K562 (cell line): ENCODE results near the gene AZU1. TPM values are rescaled to one million over a fixed set of nuclear protein-coding genes. Genes with fewer than 3 reads are reported as not detected.
A peak's percentile ranks its signal among the peaks of the same experiment; 100 is the strongest.

Experiments used
- CBX5 ChIP-seq: IDR thresholded peaks from 2 replicates; pipeline ENCODE4 v1.6.1; 2014; ENCODE audit warnings: low read depth, borderline replicate concordance
- CCNT2 ChIP-seq: IDR thresholded peaks from 2 replicates; pipeline ENCODE4 v1.6.1; 2011; ENCODE audit warnings: borderline replicate concordance, low read depth, mild to moderate bottlenecking, moderate library complexity, mixed read lengths, low read length; ENCODE audit not compliant: insufficient read length; ENCODE audit errors: extremely low read depth
- HNRNPK ChIP-seq: fragments of 200-400 bp; formaldehyde crosslinking; IDR thresholded peaks from one replicate; pipeline ENCODE4 v1.6.1; 2018; ENCODE audit warnings: mild to moderate bottlenecking, low read depth, low read length; ENCODE audit not compliant: poor library complexity, severe bottlenecking
- MAFF ChIP-seq: IDR thresholded peaks from 2 replicates; pipeline ENCODE4 v1.6.1; 2012; ENCODE audit warnings: low read length, improper control_type of control experiment
- MAZ ChIP-seq, 2 experiments: fragments of 450-650 bp in 1 of 2; sonication (generic) in 1 of 2; formaldehyde crosslinking; IDR thresholded peaks in 1 of 2; conservative IDR thresholded peaks in 1 of 2; 2 replicates each; pipeline versions ENCODE4 v1.4.0 to v1.5.0; 2020; ENCODE audit warnings: mild to moderate bottlenecking in 1 of 2, missing genetic modification reagents in 1 of 2
- MEIS2 ChIP-seq: fragments of 450-650 bp; IDR thresholded peaks from 2 replicates; pipeline ENCODE4 v1.6.1; 2014; ENCODE audit warnings: mild to moderate bottlenecking; ENCODE audit not compliant: partially characterized antibody
- NR2C1 ChIP-seq, 2 experiments: fragments of 450-650 bp; IDR thresholded peaks; 2 replicates each; pipeline ENCODE4 v1.6.1; 2017; ENCODE audit warnings: mild to moderate bottlenecking in 2 of 2, antibody characterized with exemption in 1 of 2, inconsistent platforms in 1 of 2, missing compliant biosample characterization in 1 of 2, missing genetic modification characterization in 1 of 2
- NR2C2 ChIP-seq, 2 experiments: fragments of 200-800 bp in 1 of 2; sonication (Bioruptor generic) in 1 of 2; sonication (generic) in 1 of 2; formaldehyde crosslinking in 1 of 2; IDR thresholded peaks; 2 replicates each; pipeline versions ENCODE4 v1.6.1 to v1.8.0; 2016 to 2022; ENCODE audit warnings: mild to moderate bottlenecking in 1 of 2, missing compliant biosample characterization in 1 of 2, missing genetic modification characterization in 1 of 2, missing genetic modification reagents in 1 of 2
- POLR2A ChIP-seq: fragments of 450-650 bp; conservative IDR thresholded peaks from 2 replicates; pipeline ENCODE4 v1.6.1; 2016
- PRPF4 ChIP-seq: fragments of 200-400 bp; formaldehyde crosslinking; IDR thresholded peaks from one replicate; pipeline ENCODE4 v1.6.1; 2017; ENCODE audit warnings: low read length, low read depth, mild to moderate bottlenecking; ENCODE audit not compliant: insufficient read depth, poor library complexity, severe bottlenecking
- SAFB2 ChIP-seq: fragments of 200-400 bp; formaldehyde crosslinking; IDR thresholded peaks from 2 replicates; pipeline ENCODE4 v1.6.1; 2018; ENCODE audit warnings: borderline replicate concordance, low read length, low read depth, moderate library complexity; ENCODE audit not compliant: severe bottlenecking
- SMAD4 ChIP-seq: fragments of 250-450 bp; sonication (Bioruptor Pico); conservative IDR thresholded peaks from 2 replicates; pipeline ENCODE4 v1.8.0; 2021; ENCODE audit warnings: inconsistent platforms, mild to moderate bottlenecking, moderate library complexity
- TAF1 ChIP-seq: IDR thresholded peaks from 2 replicates; pipeline ENCODE4 v1.6.1; 2011; ENCODE audit warnings: mild to moderate bottlenecking, low read length, moderate library complexity; ENCODE audit not compliant: insufficient read depth, control insufficient read depth, severe bottlenecking; ENCODE audit errors: extremely low read depth
- ZFX ChIP-seq: sonication (generic); formaldehyde crosslinking; IDR thresholded peaks from 2 replicates; pipeline ENCODE4 v1.8.0; 2022; ENCODE audit warnings: mild to moderate bottlenecking, missing genetic modification reagents, moderate library complexity
- ZHX1 ChIP-seq: fragments of 150-350 bp; conservative IDR thresholded peaks from 2 replicates; pipeline ENCODE4 v1.6.1; 2014; ENCODE audit warnings: low read length
- ZKSCAN1 ChIP-seq: fragments of 150-350 bp; IDR thresholded peaks from 2 replicates; pipeline ENCODE4 v1.6.1; 2016; ENCODE audit warnings: low read depth, low read length
- ZNF143 ChIP-seq: sonication (generic); formaldehyde crosslinking; IDR thresholded peaks from 2 replicates; pipeline ENCODE4 v1.9.0; 2022; ENCODE audit warnings: mild to moderate bottlenecking, missing genetic modification reagents
- ZNF217 ChIP-seq: sonication (generic); formaldehyde crosslinking; IDR thresholded peaks from 2 replicates; pipeline ENCODE4 v1.8.0; 2022; ENCODE audit warnings: mild to moderate bottlenecking, missing genetic modification reagents
- ZNF436 ChIP-seq: fragments of 250-450, 450-650 bp; sonication (Bioruptor Pico); formaldehyde crosslinking; IDR thresholded peaks from 2 replicates; pipeline ENCODE4 v1.7.0; 2020; ENCODE audit warnings: mild to moderate bottlenecking
- polyA plus RNA-seq, 8 experiments: library from polyadenylated mRNA; depleted of rRNA in 4 of 8; stranded (reverse) in 5 of 8; unstranded in 3 of 8; fragments of >200 nt; fragmentation: Nextera tagmentation in 2 of 8; fragmentation: Illumina TruSeq in 1 of 8; extraction: Ambion mirVana in 2 of 8; extraction: Trizol in 1 of 8; gene quantifications; 2 replicates each; pipeline versions ENCODE4 v1.2.1 to v1.2.3, GENCODE V29; 2011 to 2014; ENCODE audit warnings: inconsistent platforms in 1 of 8, missing spikeins in 1 of 8
- total RNA-seq, 7 experiments: library from RNA; depleted of rRNA in 6 of 7; stranded (reverse); fragments of >200 nt in 6 of 7; fragmentation: Illumina TruSeq in 2 of 7; extraction: Trizol in 2 of 7; gene quantifications; 2 replicates each; pipeline versions ENCODE4 v1.2.1 to v1.2.3, GENCODE V29; 2011 to 2021; ENCODE audit warnings: low replicate concordance in 1 of 7
- TF ChIP-seq, protein P1 (sequence below): fragments of 450-650 bp; IDR thresholded peaks from 2 replicates; pipeline ENCODE4 v1.6.1; 2016; ENCODE audit warnings: borderline replicate concordance
- TF ChIP-seq, protein P2 (sequence below): fragments of 450-650 bp; formaldehyde crosslinking; conservative IDR thresholded peaks from 2 replicates; pipeline ENCODE4 v1.4.0; 2022; ENCODE audit warnings: mild to moderate bottlenecking, missing genetic modification characterization

Gene AZU1
- total and polyA plus RNA-seq, 9 of the 15 experiments (the other 6 are each of a cell fraction or from before 2014, with no cell fraction given): 0.29 to 1.9 (median 0.59) TPM; not detected in 3

DNA sequence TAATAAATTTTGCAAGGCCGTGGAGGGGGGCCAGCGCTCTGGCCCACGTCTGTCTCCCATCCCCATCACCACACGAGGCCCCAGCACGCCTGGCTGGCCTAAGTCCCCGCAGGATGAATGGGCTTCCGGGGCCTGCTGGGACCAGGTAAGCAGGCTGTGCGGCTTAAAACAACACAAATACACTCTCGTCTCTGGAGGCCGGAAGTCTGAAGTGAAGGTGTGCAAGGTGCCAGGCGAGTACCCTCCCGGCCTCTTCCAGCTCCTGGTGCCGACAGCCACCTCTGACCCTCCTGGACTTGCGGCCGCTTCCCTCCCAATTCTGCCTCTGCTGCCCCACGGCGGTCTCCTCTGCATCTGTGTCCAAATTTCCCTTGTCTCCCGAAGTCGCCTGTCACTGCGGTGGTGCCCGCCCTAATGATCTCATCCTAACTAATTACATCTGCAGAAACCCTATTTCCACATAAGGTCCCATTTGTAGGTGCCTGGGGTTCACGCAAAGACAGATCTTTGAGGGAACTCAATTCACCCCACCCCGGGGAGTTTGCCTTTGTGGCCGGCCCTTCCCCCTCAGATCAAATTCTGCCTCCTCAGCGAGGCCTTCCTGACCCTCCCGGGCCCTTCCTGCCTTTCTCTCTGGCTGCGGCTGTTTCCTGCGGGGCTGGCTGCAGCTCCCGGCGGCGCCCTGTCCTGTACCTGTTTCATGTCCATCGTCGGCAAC is 38.5 kb upstream of the AZU1 start (continued):
- TF ChIP-seq, protein P1, sequence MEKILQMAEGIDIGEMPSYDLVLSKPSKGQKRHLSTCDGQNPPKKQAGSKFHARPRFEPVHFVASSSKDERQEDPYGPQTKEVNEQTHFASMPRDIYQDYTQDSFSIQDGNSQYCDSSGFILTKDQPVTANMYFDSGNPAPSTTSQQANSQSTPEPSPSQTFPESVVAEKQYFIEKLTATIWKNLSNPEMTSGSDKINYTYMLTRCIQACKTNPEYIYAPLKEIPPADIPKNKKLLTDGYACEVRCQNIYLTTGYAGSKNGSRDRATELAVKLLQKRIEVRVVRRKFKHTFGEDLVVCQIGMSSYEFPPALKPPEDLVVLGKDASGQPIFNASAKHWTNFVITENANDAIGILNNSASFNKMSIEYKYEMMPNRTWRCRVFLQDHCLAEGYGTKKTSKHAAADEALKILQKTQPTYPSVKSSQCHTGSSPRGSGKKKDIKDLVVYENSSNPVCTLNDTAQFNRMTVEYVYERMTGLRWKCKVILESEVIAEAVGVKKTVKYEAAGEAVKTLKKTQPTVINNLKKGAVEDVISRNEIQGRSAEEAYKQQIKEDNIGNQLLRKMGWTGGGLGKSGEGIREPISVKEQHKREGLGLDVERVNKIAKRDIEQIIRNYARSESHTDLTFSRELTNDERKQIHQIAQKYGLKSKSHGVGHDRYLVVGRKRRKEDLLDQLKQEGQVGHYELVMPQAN: no peak
- TF ChIP-seq POLR2A: 0 out of 2 replicates have a peak, but pooled peaks have one; percentile 48
- TF ChIP-seq MEIS2: peak; percentile 44
- peak; percentile 30 for TF ChIP-seq TAF1
- TF ChIP-seq ZHX1: no peak
- TF ChIP-seq SMAD4 (CRISPR knock-in tag): peak; percentile 30; the same call in 1 of the 2 replicates
- TF ChIP-seq CBX5: no peak
- no peak for TF ChIP-seq ZNF143
- no peak for TF ChIP-seq ZKSCAN1
- no peak for TF ChIP-seq MAFF
- TF ChIP-seq CCNT2: peak; percentile 23
- TF ChIP-seq PRPF4: no peak
- TF ChIP-seq NR2C2 (CRISPR knock-in tag; IDR thresholded peaks at IDR 0.05): no peak
- peak; percentile 75 for TF ChIP-seq NR2C2 (tag; IDR thresholded peaks at IDR 0.05)
- TF ChIP-seq ZNF436 (CRISPR knock-in tag): no peak
- 0 out of 4 replicates have a peak, but pooled peaks of 1 of the 2 experiments have one; percentile 22 for TF ChIP-seq MAZ (CRISPR knock-in tag; conservative IDR thresholded peaks at IDR 0.05 in 1 of 2, IDR thresholded peaks at IDR 0.05 in 1 of 2)
- no peak for TF ChIP-seq ZNF217 (CRISPR knock-in tag)
- no peak for TF ChIP-seq HNRNPK
- peak; percentile 54 for TF ChIP-seq NR2C1 (IDR thresholded peaks at IDR 0.05)
- peak; percentile 71 for TF ChIP-seq NR2C1 (tag; IDR thresholded peaks at IDR 0.05)
- TF ChIP-seq, protein P2, sequence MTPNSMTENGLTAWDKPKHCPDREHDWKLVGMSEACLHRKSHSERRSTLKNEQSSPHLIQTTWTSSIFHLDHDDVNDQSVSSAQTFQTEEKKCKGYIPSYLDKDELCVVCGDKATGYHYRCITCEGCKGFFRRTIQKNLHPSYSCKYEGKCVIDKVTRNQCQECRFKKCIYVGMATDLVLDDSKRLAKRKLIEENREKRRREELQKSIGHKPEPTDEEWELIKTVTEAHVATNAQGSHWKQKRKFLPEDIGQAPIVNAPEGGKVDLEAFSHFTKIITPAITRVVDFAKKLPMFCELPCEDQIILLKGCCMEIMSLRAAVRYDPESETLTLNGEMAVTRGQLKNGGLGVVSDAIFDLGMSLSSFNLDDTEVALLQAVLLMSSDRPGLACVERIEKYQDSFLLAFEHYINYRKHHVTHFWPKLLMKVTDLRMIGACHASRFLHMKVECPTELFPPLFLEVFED (CRISPR knock-in tag): no peak
- peak; percentile 72 for TF ChIP-seq ZFX (CRISPR knock-in tag)
- no peak for TF ChIP-seq SAFB2
